ENCODE measurements around the gene BAHCC1.

GRCh38 chr17:81359218-81359617 is 36.0 kb upstream of the BAHCC1 start:
- TF ChIP-seq POLR2A (IDR thresholded peaks at IDR 0.05; ENCODE audit: low read depth, low read length) (no peak), POLR2AphosphoS5 (IDR thresholded peaks at IDR 0.05; ENCODE audit: low read depth, low read length) (no peak), TAF1 (IDR thresholded peaks at IDR 0.05; ENCODE audit: borderline replicate concordance, low read depth, low read length) (no peak)

Data from GM12892 (cell line).